ENCODE data around the gene COA8. TPM values are rescaled to one million over a fixed set of nuclear protein-coding genes. Genes with fewer than 3 reads are reported as not detected.
A peak's percentile ranks its signal among the peaks of the same experiment; 100 is the strongest.

COA8 gene
- total RNA-seq, 1 donor from 2014 or later, result 45.2 TPM

DNA sequence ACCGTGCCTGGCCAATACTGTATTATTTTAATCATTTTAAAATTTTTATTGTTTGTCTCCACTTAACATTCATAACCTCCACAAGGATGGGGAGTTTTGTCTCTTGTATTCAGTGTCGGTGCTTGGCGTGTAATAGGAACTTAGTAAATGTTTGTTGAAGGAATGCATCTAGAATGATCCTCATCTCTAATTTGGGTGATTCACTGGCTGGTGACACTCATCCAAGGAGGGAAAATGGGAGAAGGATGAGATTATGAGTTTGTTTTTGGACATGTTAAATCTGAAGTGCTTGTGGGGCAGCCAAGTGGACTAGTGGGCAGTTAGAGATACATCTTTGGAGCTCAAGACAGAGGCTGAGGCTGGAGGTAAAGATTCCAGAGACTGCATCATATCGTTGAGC, 71.4 kb downstream of the COA8 start:
- no peak for TF ChIP-seq CTCF (IDR thresholded peaks at IDR 0.05; ENCODE audit: unreplicated experiment)

DNA sequence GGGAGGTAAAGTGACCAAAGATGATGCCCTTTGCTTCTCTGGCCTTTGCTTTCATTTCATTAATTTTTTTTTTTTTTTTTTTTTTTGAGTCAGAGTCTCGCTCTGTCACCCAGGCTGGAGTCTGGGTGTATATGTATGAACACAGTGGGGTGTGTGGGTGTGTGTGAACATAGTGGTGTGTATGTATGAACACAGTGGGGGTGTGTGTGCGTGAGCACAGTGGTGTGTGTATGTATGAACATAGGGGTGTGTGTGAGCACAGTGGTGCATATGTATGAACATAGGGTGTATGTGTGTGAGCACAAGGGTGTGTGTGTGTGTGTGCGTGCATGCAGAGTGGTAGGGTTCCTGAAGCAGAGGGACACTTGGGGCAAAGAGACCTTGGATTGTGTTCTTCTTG, 75.8 kb downstream of the COA8 start:
- no peak for TF ChIP-seq CTCF (IDR thresholded peaks at IDR 0.05; ENCODE audit: unreplicated experiment)
- Mint-ChIP-seq H3K27ac (ENCODE audit: unreplicated experiment) (no peak overlapping the region), H3K4me1 (ENCODE audit: unreplicated experiment) (peaks cover 11% of the 10 kb centered on the region), H3K4me3 (ENCODE audit: unreplicated experiment) (no peak overlapping the region), H3K36me3 (ENCODE audit: low read depth, unreplicated experiment) (peaks cover 9% of the 10 kb centered on the region), H3K9me3 (ENCODE audit: unreplicated experiment) (no peaks in the 10 kb centered on the region), H3K27me3 (ENCODE audit: unreplicated experiment) (peaks cover 6% of the 10 kb centered on the region)
- no peak for DNase-seq (ENCODE audit: low spot score)

More for the DNA sequence above, 71.4 kb downstream of the COA8 start:
- Mint-ChIP-seq H3K27me3 (ENCODE audit: unreplicated experiment) (peaks cover 7% of the 10 kb centered on the region), H3K36me3 (ENCODE audit: low read depth, unreplicated experiment) (peaks cover 9% of the 10 kb centered on the region), H3K9me3 (ENCODE audit: unreplicated experiment) (no peaks in the 10 kb centered on the region), H3K4me1 (ENCODE audit: unreplicated experiment) (peaks cover 13% of the 10 kb centered on the region), H3K4me3 (ENCODE audit: unreplicated experiment) (peak overlapping the region; percentile 40), H3K27ac (ENCODE audit: unreplicated experiment) (no peak overlapping the region)
- no peak for DNase-seq (ENCODE audit: low spot score)

Other genes starting within 250 kb of the COA8 start
- gene EIF5, start 228.7 kb upstream of the COA8 start, total RNA-seq (ENCODE audit: unreplicated experiment), result 228 TPM
- gene MARK3, start 177.5 kb upstream of the COA8 start, total RNA-seq (ENCODE audit: unreplicated experiment), result 70.8 TPM
- gene CKB, start 40.1 kb upstream of the COA8 start, total RNA-seq (ENCODE audit: unreplicated experiment), result 23.1 TPM
- 6.1 TPM for gene TRMT61A, start 33.8 kb upstream of the COA8 start, total RNA-seq (ENCODE audit: unreplicated experiment)
- 39.9 TPM for gene BAG5, start 303 bp upstream of the COA8 start, total RNA-seq (ENCODE audit: unreplicated experiment)
- 220 TPM for gene KLC1, start 66.3 kb downstream of the COA8 start, total RNA-seq (ENCODE audit: unreplicated experiment)
- gene XRCC3, start 152.5 kb downstream of the COA8 start, total RNA-seq (ENCODE audit: unreplicated experiment), result 10.2 TPM
- gene ZFYVE21, start 152.8 kb downstream of the COA8 start, total RNA-seq (ENCODE audit: unreplicated experiment), result 48.1 TPM